ENCODE measurements around the gene ALPK1.

GRCh38 chr4:112279882-112280315 is 17.3 kb upstream of the ALPK1 start:
- TF ChIP-seq CTCF (IDR thresholded peaks at IDR 0.05), result no peak
- TF ChIP-seq POLR2AphosphoS5 (IDR thresholded peaks at IDR 0.05; ENCODE audit: low read depth, low read length), result no peak
- TF ChIP-seq TAF1 (IDR thresholded peaks at IDR 0.05; ENCODE audit: borderline replicate concordance, low read depth, low read length), result no peak
- no peak for TF ChIP-seq PBX3 (IDR thresholded peaks at IDR 0.05)
- TF ChIP-seq GABPA (IDR thresholded peaks at IDR 0.05; ENCODE audit: low read depth), result no peak
